ENCODE data around the gene PPP1R10.

Gene PPP1R10

GRCh38 chr6:30556066-30556905 lies 60.8 kb downstream of the PPP1R10 start, which contains the start of gene GNL1:
GNL1 (minus strand) TSS chr6:30556489; CDS start chr6:30556203, 286 bp downstream.
- no peaks in the 10 kb centered on the region for H3K9me3 ChIP-seq (ENCODE audit: severe bottlenecking)
- peaks cover 6% of the 10 kb centered on the region for H3K4me1 ChIP-seq (ENCODE audit: insufficient read depth, poor library complexity, severe bottlenecking)
- DNase-seq (ENCODE audit: low spot score): peak; percentile 96
- H3K36me3 ChIP-seq (ENCODE audit: low read depth): peaks cover 51% of the 10 kb centered on the region
- H3K27me3 ChIP-seq (ENCODE audit: insufficient read depth, poor library complexity, severe bottlenecking): no peaks in the 10 kb centered on the region
- ATAC-seq (ENCODE audit: low read depth): peak; percentile 81
- TF ChIP-seq, protein P1, sequence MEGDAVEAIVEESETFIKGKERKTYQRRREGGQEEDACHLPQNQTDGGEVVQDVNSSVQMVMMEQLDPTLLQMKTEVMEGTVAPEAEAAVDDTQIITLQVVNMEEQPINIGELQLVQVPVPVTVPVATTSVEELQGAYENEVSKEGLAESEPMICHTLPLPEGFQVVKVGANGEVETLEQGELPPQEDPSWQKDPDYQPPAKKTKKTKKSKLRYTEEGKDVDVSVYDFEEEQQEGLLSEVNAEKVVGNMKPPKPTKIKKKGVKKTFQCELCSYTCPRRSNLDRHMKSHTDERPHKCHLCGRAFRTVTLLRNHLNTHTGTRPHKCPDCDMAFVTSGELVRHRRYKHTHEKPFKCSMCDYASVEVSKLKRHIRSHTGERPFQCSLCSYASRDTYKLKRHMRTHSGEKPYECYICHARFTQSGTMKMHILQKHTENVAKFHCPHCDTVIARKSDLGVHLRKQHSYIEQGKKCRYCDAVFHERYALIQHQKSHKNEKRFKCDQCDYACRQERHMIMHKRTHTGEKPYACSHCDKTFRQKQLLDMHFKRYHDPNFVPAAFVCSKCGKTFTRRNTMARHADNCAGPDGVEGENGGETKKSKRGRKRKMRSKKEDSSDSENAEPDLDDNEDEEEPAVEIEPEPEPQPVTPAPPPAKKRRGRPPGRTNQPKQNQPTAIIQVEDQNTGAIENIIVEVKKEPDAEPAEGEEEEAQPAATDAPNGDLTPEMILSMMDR (IDR thresholded peaks at IDR 0.05; ENCODE audit: poor library complexity, severe bottlenecking): no peak
- H3K27ac ChIP-seq (ENCODE audit: poor library complexity, severe bottlenecking): peak within 1 kb of the TSS; percentile 82
- H3K4me3 ChIP-seq (ENCODE audit: severe bottlenecking): peak within 1 kb of the TSS; percentile 98

DNA sequence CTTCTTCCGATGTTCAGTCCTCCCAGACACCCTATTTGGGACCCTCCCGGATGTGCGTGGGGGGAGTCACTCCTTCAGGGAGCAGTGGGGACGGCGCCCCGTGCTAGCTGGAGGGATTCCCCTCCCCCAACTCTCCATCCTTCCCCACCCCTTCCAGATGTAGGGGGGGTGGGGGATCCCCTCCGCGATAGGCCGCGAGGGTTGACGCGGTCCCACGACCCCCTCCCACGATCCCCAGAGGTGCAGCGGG lies 61.3 kb downstream of the PPP1R10 start:
- Histone ChIP-seq H3K27ac (ENCODE audit: poor library complexity, severe bottlenecking) (peak overlapping the region; percentile 82), H3K4me1 (ENCODE audit: insufficient read depth, poor library complexity, severe bottlenecking) (peaks cover 6% of the 10 kb centered on the region), H3K9me3 (ENCODE audit: severe bottlenecking) (no peaks in the 10 kb centered on the region), H3K36me3 (ENCODE audit: low read depth) (peaks cover 56% of the 10 kb centered on the region), H3K27me3 (ENCODE audit: insufficient read depth, poor library complexity, severe bottlenecking) (no peaks in the 10 kb centered on the region), H3K4me3 (ENCODE audit: severe bottlenecking) (peak overlapping the region; percentile 98)
- TF ChIP-seq, protein P1 (IDR thresholded peaks at IDR 0.05; ENCODE audit: poor library complexity, severe bottlenecking): no peak
- ATAC-seq (ENCODE audit: low read depth) (no peak), DNase-seq (ENCODE audit: low spot score) (no peak)

GRCh38 chr6:30554962-30555815 lies 61.9 kb downstream of the PPP1R10 start:
- Histone ChIP-seq H3K36me3 (ENCODE audit: low read depth) (peaks cover 61% of the 10 kb centered on the region), H3K4me1 (ENCODE audit: insufficient read depth, poor library complexity, severe bottlenecking) (peaks cover 6% of the 10 kb centered on the region), H3K9me3 (ENCODE audit: severe bottlenecking) (no peaks in the 10 kb centered on the region), H3K27ac (ENCODE audit: poor library complexity, severe bottlenecking) (peak overlapping the region; percentile 82), H3K4me3 (ENCODE audit: severe bottlenecking) (peak overlapping the region; percentile 98), H3K27me3 (ENCODE audit: insufficient read depth, poor library complexity, severe bottlenecking) (no peaks in the 10 kb centered on the region)
- peak; percentile 65 for DNase-seq (ENCODE audit: low spot score)
- no peak for ATAC-seq (ENCODE audit: low read depth)
- TF ChIP-seq, protein P1 (IDR thresholded peaks at IDR 0.05; ENCODE audit: poor library complexity, severe bottlenecking): no peak

GRCh38 chr6:30554404-30554803 lies 62.6 kb downstream of the PPP1R10 start:
- ATAC-seq (ENCODE audit: low read depth) (no peak), DNase-seq (ENCODE audit: low spot score) (no peak)
- Histone ChIP-seq H3K9me3 (ENCODE audit: severe bottlenecking) (no peaks in the 10 kb centered on the region), H3K4me3 (ENCODE audit: severe bottlenecking) (no peak overlapping the region), H3K4me1 (ENCODE audit: insufficient read depth, poor library complexity, severe bottlenecking) (peaks cover 6% of the 10 kb centered on the region), H3K27me3 (ENCODE audit: insufficient read depth, poor library complexity, severe bottlenecking) (no peaks in the 10 kb centered on the region), H3K27ac (ENCODE audit: poor library complexity, severe bottlenecking) (no peak overlapping the region), H3K36me3 (ENCODE audit: low read depth) (peaks cover 57% of the 10 kb centered on the region)
- TF ChIP-seq, protein P1 (IDR thresholded peaks at IDR 0.05; ENCODE audit: poor library complexity, severe bottlenecking): no peak
